PFSK-1 (cell line): Measurements from ENCODE around the gene JAM3.

Source experiments
- FOXP2 ChIP-seq: optimal IDR thresholded peaks from 2 replicates; pipeline ENCODE3; 2011; ENCODE audit warnings: borderline replicate concordance, control low read depth, inconsistent platforms; ENCODE audit not compliant: insufficient read depth; ENCODE audit errors: extremely low read length, extremely low read depth
- POLR2AphosphoS5 ChIP-seq: IDR thresholded peaks from 2 replicates; pipeline ENCODE4 v1.6.1; 2012; ENCODE audit warnings: low read depth, mild to moderate bottlenecking, control low read depth, low read length, moderate library complexity
- REST ChIP-seq, 2 experiments: IDR thresholded peaks; 2 replicates each; pipeline versions ENCODE4 v1.6.1 to v1.8.0; 2011 to 2012; ENCODE audit warnings: low read depth in 2 of 2, low read length in 2 of 2, control low read depth in 1 of 2, inconsistent platforms in 1 of 2, mild to moderate bottlenecking in 1 of 2, moderate library complexity in 1 of 2; ENCODE audit not compliant: insufficient read depth in 1 of 2
- SIN3A ChIP-seq: IDR thresholded peaks from 2 replicates; pipeline ENCODE4 v1.6.1; 2012; ENCODE audit warnings: mild to moderate bottlenecking, low read length, moderate library complexity, borderline replicate concordance; ENCODE audit not compliant: insufficient read depth

GRCh38 chr11:134098566-134099184, 29.8 kb downstream of the JAM3 start:
- TF ChIP-seq REST (IDR thresholded peaks at IDR 0.05; ENCODE audit: insufficient read depth in 1 of 2, low read depth in 2 of 2, low read length in 2 of 2) (no peak), POLR2AphosphoS5 (no peak), SIN3A (no peak), FOXP2 (no peak)
